ENCODE measurements around the gene LMO2. TPM values are rescaled to one million over a fixed set of nuclear protein-coding genes. Genes with fewer than 3 reads are reported as not detected.

Gene LMO2
- total RNA-seq, 2 donors from 2014 or later = 1.1 to 1.2 TPM

- Mint-ChIP-seq H3K4me1 (no peaks in the 10 kb centered on the region), H3K27me3 (ENCODE audit: insufficient read depth) (no peaks in the 10 kb centered on the region), H3K36me3 (ENCODE audit: low read depth) (no peaks in the 10 kb centered on the region), H3K4me3 (no peak overlapping the region), H3K9me3 (no peaks in the 10 kb centered on the region), H3K27ac (no peak overlapping the region)
- no peak for TF ChIP-seq CTCF (conservative IDR thresholded peaks at IDR 0.05)
- WGBS, 2 experiments (ENCODE audit: insufficient coverage in 1 of 2, insufficient read length in 1 of 2) = 91 to 92% methylated on average over 5 of the region's 5 CpGs
- Histone ChIP-seq H3K36me3 (ENCODE audit: control insufficient read depth, insufficient read depth, low read length) (no peaks in the 10 kb centered on the region), H3K9me3 (ENCODE audit: control insufficient read depth, low read length) (no peaks in the 10 kb centered on the region), H3K4me1 (ENCODE audit: control insufficient read depth, insufficient read depth, low read length) (no peaks in the 10 kb centered on the region), H3K4me3 (ENCODE audit: low read length) (no peak overlapping the region), H3K9ac (ENCODE audit: extremely low read depth, low read length, poor library complexity, severe bottlenecking) (no peak overlapping the region), H3K27me3 (ENCODE audit: control insufficient read depth, insufficient read depth, low read length, poor library complexity, severe bottlenecking) (no peaks in the 10 kb centered on the region), H3K27ac (ENCODE audit: low read depth, low read length) (no peak overlapping the region)
- no peak for DNase-seq
Observed at GRCh38 chr11:33924341-33924740, 32.5 kb upstream of the LMO2 start.

DNA sequence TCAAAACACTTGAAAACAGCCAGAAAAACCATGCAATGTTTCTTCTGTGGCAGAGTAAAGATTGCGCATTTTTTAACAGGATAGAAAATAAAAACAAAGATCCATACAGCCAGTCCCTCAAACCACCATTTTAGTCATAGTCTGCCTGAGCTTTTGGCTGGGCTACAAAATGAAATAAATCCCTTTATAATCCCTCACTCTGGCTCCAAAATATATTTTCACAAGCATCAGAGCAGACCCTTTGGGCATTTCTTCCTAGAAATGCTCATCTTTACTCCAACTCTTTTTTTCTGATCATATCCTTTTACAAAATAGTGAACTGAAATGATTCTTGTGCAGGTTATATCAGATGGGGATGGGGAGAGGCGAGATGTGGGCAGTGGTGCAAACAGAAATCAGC lies 31.8 kb upstream of the LMO2 start:
- H3K9ac ChIP-seq (ENCODE audit: extremely low read depth, low read length, poor library complexity, severe bottlenecking) = no peak overlapping the region
- no peaks in the 10 kb centered on the region for H3K9me3 ChIP-seq (ENCODE audit: control insufficient read depth, low read length)
- 100% methylated on average over 1 of the region's 2 CpGs for WGBS, 2 experiments (ENCODE audit: insufficient coverage in 1 of 2, insufficient read length in 1 of 2)
- Mint-ChIP-seq H3K27ac (no peak overlapping the region), H3K9me3 (no peaks in the 10 kb centered on the region), H3K4me3 (no peak overlapping the region), H3K36me3 (ENCODE audit: low read depth) (no peaks in the 10 kb centered on the region), H3K4me1 (no peaks in the 10 kb centered on the region), H3K27me3 (ENCODE audit: insufficient read depth) (no peaks in the 10 kb centered on the region)
- TF ChIP-seq CTCF (conservative IDR thresholded peaks at IDR 0.05) = no peak
- H3K27me3 ChIP-seq (ENCODE audit: control insufficient read depth, insufficient read depth, low read length, poor library complexity, severe bottlenecking) = no peaks in the 10 kb centered on the region
- DNase-seq = no peak
- no peaks in the 10 kb centered on the region for H3K4me1 ChIP-seq (ENCODE audit: control insufficient read depth, insufficient read depth, low read length)
- H3K4me3 ChIP-seq (ENCODE audit: low read length) = no peak overlapping the region
- H3K27ac ChIP-seq (ENCODE audit: low read depth, low read length) = no peak overlapping the region
- H3K36me3 ChIP-seq (ENCODE audit: control insufficient read depth, insufficient read depth, low read length) = no peaks in the 10 kb centered on the region

DNA sequence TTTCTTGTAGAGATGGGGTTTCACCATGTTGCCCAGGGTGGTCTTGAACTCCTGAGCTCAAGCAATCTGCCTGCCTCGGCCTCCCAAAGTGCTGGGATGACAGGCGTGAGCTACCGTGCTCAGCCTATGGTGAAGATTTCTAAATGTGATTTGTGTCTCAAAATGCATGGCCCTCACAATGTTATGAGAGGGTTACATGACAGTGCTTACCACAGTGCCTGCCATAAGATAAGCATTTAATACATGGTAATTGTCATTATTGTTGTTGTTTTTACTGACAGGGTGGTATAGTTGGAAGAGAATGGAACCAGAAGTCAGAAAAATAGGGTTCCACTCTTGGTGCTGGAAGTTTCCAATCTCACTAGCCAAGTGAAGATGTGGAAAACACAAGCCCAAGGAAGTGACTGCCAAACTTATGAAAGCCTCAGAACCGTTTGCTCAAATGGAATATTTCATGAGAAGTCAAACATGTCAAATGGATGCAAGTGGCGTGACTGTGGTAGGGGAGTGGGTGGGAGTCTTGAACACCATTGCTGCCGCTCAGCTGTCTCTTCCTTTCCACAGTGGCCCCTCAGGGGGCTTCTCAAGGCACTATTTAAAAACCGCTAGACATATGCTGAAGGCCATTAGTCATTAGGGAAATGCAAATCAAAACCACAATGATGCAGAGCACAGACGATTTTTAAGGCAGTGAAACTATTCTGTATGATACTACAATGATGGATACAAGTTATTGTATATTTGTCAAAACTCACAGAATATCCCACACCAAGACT lies 29.1 kb upstream of the LMO2 start:
- Mint-ChIP-seq H3K9me3 (no peaks in the 10 kb centered on the region), H3K27ac (no peak overlapping the region), H3K4me3 (no peak overlapping the region), H3K27me3 (ENCODE audit: insufficient read depth) (peaks cover 1% of the 10 kb centered on the region), H3K36me3 (ENCODE audit: low read depth) (no peaks in the 10 kb centered on the region), H3K4me1 (no peaks in the 10 kb centered on the region)
- Histone ChIP-seq H3K9me3 (ENCODE audit: control insufficient read depth, low read length) (no peaks in the 10 kb centered on the region), H3K36me3 (ENCODE audit: control insufficient read depth, insufficient read depth, low read length) (no peaks in the 10 kb centered on the region), H3K9ac (ENCODE audit: extremely low read depth, low read length, poor library complexity, severe bottlenecking) (no peak overlapping the region), H3K4me3 (ENCODE audit: low read length) (no peak overlapping the region), H3K27ac (ENCODE audit: low read depth, low read length) (no peak overlapping the region), H3K4me1 (ENCODE audit: control insufficient read depth, insufficient read depth, low read length) (no peaks in the 10 kb centered on the region), H3K27me3 (ENCODE audit: control insufficient read depth, insufficient read depth, low read length, poor library complexity, severe bottlenecking) (no peaks in the 10 kb centered on the region)
- DNase-seq = no peak
- 86 to 87% methylated on average over 6 to 8 of the region's 8 CpGs for WGBS, 2 experiments (ENCODE audit: insufficient coverage in 1 of 2, insufficient read length in 1 of 2)
- TF ChIP-seq CTCF (conservative IDR thresholded peaks at IDR 0.05) = no peak
